G401 (cell line): Measurements from ENCODE around the gene GCNT1. TPM values are rescaled to one million over a fixed set of nuclear protein-coding genes. Genes with fewer than 3 reads are reported as not detected.
"Not testable (repeated sequence)": the region's sequence is repeated elsewhere in the genome, so short reads cannot be mapped to it uniquely, and the experiment has no call there.

Experiments used
- DNase-seq: peaks from one replicate; pipeline ENCODE4 v3.0.0-alpha.2; 2015; ENCODE audit warnings: low spot score
- in situ Hi-C: cut with HindIII; loops from 2 replicates; pipeline ENCODE4 v1.10.0; 2016; ENCODE audit warnings: low sequenced_read_pairs, mixed read lengths
- total RNA-seq: library from RNA; depleted of rRNA; stranded (reverse); fragments of >200 nt; shearing (Covaris generic); gene quantifications from 2 replicates; pipeline ENCODE4 v1.2.3, GENCODE V29; 2014; rRNA removed

The GCNT1 gene
- 0.43 and 1.5 TPM in 2 replicates for total RNA-seq

DNA sequence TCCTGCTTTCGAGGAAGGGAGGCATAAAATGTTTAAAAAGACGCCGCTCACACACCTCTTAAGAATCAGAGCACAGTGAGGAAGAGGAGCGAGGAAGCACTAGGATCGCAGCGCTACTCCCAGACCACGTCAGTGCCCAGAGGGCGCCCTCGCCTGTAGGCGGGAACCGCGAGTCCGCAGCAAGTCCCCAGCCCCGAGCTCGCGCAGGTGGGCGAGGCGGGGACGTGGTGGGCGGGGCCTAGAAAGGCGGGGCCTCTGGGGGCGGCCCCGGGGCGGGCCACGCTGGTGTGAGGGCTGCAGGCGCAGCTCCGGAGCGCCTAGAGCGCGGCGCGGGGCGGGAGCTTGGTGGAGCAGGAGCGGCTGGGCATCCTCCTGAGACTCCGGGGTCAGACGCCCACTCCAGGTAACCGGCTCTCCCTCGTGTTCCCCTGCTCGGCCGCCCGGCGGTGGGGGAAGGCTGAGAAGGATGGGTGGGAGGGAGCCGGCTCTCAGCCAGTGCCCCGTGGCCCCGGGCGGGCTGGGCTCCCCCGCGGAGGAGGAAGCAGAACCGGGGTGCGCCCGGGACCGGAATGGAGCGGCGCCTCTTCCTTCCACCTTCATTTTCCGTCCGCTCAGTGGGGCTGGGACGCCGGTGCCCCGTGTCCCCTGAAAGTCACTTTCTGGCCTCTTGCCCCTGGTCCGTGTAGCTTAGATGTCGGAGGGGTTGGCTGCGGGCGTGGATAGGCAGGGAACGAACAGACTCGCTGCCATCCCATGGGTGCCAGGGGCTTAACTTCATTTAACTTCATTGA is at the start of gene GCNT1:
GCNT1 (plus strand) TSS at position 280 of the 791 bp plus-strand sequence. CDS start 43,200 bp downstream, outside the sequence.
- in situ Hi-C loops = no loop called here
- DNase-seq = peak; percentile 86

DNA sequence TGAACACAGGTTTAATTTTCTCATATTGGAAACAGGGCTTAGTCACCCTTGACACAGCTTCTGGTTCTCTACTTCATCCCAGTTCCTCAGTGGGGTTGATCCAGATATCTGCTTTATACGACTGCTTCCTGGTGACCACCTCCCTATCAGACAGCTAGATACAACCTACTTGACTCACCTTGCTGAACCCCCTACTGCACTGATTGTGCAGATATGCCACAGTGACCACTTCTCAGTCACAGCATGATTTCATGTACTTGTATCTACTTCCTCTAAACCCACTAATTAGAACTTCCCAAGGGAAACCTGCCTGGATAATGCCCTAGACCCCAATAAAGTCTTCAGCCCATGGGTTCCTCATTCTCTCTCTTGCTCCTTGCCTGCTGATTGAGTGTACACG is 46.3 kb upstream of the GCNT1 start:
- in situ Hi-C loops = no loop called here

DNA sequence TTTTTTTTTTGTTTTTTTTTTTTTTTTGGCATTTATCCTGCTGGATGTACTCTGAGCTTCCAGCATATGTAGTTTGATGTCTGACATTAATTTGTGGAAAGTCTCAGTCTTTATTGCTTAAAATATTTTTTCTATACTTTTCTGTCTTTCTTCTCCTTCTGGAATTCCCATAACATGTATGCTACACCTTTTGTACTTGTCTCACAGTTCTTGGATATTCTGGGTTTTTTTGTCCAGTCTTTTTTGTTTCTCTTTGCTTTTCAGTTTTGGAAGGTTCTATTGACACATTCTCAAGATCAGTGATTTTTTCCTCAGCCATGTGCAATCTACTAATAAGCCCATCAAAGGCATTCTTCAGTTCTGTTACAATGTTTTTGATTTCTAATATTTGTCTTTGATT is 45.3 kb upstream of the GCNT1 start:
- in situ Hi-C loops = no loop called here
- DNase-seq = no peak

More for the DNA sequence above, 46.3 kb upstream of the GCNT1 start:
- no peak for DNase-seq

DNA sequence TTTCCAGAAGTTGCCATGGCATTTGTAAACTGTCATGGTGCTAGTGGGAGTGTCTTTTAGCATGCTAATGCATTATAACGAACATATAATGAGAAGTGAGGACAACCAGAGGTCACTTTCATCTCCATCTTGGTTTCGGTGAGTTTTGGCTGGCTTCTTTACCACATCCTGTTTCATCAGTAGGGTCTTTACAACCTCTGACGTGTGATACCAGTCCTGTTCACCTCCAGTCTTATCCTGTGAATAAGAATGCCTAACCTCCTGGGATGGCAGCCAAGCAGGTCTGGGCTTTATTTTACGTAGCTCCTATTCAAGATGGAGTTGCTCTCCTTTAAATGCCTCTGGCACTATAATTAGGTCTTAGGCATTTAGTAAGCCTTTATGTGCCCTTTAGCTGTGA is 44.3 kb upstream of the GCNT1 start:
- in situ Hi-C loops = no loop called here
- no peak for DNase-seq

DNA sequence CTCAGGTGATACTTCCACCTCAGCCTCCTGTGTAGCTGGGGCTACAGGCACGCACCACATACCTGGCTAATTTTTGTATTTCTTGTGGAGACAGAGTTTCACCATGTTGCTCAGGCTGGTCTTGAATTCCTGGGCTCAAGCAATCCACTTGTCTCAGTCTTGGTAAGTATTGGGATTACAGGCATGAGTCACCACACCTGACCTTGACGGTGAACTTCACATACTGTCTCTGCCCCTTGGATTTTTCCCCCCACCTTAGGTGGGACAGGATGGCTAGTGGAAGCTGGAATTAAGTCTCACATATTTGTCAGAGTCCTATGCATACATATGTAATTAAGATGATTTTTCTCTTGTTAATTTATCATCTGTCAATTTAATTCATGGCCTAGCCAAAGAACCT is 43.8 kb upstream of the GCNT1 start:
- no peak for DNase-seq
- in situ Hi-C loops = no loop called here

DNA sequence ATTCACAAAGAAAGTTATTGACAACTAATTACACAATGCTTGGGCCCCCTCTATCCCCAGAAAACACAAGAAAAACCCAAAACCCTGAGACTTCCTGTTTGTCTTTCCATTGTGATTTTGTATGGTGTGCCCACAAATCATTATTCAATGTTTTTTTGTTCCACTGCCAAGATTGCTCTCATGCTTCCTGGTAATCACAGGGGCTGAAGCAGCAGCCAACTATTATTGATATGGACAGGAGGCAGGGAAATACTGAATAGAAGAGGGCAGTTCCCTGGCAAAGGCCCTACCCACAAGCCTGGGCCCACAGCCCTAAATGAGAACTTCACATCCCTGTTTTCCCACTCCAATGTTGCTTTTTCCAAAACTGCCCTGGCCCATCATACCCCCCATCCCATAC is 43.3 kb upstream of the GCNT1 start:
- in situ Hi-C loops = no loop called here

DNA sequence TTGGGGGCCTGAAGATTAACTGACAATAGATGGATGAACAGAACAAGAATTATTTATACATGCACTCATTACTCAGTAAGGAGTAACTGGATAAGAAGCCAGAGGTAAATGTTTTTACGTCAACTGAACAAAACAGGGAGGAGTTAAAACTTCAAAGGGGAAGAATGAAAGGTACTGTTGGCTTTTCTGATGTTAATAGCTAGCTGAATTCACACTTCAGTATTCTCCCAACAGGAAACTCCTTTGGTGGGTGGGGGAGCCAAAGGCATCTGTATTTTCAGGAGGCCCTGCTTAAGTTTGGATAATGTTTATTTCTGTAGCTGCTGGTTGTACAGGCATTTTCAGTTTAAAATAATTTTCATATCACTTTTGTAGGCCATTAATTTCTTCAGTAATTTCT is 41.6 kb upstream of the GCNT1 start:
- in situ Hi-C loops = no loop called here
- no peak for DNase-seq

More for the DNA sequence above, 43.3 kb upstream of the GCNT1 start:
- DNase-seq = no peak

DNA sequence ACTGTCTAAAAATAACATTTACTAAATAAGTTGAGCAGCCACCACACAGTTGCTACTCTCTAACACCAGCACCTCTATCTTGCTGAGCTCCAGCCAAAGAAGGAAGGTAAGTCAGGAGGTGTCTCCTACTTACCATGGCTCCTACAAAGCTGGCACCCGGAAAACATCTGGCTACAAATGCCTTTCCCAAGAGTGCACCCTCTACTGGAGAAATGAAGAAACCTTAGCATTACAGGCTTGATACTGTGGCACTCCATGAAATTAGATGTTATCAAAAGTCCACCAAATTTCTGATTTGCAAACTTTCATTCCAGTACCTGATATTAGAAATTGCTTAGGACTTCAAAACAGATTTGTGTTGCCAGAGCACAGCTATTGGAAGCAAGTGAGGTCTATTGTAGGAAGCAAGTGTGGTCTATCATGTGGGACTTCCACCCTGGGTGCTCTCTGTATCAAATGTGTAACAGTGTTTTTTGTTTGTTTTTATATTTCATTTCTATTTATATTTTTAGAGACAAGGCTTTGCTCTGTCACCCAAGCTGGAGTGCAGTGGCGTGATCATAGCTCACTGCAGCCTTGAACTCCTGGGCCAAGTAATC is 39.1 kb upstream of the GCNT1 start:
- DNase-seq = no peak
- in situ Hi-C loops = no loop called here

DNA sequence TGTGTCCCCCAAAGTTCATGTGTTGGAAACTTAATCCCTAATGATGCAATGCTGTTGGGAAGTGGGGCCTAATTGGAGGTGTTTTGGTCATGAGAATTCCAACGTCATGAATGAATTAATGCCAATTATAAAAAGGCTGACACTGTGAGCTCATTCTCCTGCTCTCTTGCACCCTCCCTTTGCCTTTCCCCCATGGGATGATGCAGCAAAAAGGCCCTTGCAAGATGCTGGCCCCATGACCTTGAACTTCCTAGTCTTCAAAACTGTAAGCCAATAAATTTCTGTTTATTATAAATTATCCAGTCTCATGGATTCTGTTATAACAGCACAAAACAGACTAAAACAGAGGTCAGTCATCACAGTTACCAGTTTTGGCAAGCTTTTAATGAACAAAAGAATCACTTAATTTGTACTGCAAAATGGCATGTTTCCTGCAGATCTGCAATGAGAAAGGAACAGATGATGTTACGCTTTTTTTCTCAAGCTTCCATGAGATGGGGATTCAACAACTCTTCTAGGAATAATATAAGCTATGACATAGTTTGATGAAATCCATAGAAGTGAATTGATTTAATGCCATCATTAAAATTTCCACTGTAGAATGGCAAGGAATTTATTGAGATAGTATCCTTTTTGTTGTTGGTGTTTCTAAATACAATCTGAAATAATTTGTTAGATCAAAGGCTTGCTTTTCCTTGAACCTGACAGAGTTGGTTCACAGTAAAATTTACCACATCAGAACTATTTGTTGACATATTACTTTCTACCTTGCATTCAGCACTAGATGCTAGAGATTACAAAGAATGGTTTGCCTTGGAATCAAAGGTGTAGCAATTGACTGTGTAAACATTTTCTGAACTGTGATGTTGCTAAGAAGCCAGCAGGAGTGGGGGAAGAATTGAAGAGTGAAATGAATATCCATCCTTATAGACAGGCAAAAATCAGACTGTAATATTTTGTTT is 35.5 kb upstream of the GCNT1 start:
- in situ Hi-C loops = no loop called here
- DNase-seq = no peak

DNA sequence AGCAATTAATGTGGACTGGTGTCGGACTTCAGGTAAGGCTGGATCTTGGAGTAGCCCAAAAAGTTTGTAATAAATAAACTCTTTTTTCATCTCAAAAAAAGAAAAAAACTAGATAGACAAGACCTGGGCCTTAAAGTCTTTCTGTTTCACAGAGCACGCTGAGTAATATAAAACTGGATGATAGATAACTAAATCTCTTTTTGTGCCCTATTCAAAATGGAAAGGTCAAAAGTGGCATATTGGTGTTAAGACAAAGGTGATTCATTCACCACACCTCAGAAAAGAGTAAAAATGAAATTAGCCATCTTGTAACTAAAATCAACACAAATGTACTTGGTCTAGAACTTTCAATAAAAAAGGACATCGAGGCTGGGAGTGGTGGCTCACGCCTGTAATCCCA is 34.5 kb upstream of the GCNT1 start:
- in situ Hi-C loops = no loop called here
- DNase-seq = no peak

DNA sequence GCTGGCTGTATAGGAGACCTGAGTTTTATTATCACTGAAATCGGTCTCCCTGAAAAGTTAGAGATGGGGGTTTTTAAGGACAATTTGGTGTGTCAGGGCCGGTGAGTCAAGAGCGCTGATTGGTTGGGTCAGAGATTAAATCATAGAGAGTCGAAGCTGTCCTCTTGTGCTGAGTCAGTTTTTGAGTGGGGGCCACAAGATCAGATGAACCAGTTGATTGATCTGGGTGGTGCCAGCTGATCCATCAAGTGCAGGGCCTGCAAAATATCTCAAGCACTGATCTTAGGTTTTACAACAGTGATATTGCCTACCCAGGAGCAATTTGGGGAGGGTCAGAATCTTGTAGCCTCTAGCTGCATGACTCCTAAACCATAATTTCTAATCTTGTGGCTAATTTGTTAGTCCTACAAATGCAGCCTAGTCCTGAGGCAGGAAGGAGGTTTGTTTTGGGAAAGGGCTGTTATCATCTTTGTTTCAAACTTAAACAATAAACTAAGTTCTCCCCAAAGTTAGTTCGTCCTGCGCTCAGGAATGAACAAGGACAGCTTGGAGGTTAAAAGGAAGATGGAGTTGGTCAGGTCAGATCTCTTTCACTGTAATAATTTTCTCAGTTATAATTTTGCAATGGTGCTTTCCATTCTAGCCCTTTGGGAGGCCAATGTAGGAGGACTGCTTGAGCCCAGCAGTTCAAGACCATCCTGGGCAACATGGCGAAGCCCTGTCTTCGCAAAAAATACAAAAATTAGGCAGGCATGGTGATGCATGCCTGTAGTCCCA is 33.1 kb upstream of the GCNT1 start:
- no peak for DNase-seq
- in situ Hi-C loops = no loop called here

DNA sequence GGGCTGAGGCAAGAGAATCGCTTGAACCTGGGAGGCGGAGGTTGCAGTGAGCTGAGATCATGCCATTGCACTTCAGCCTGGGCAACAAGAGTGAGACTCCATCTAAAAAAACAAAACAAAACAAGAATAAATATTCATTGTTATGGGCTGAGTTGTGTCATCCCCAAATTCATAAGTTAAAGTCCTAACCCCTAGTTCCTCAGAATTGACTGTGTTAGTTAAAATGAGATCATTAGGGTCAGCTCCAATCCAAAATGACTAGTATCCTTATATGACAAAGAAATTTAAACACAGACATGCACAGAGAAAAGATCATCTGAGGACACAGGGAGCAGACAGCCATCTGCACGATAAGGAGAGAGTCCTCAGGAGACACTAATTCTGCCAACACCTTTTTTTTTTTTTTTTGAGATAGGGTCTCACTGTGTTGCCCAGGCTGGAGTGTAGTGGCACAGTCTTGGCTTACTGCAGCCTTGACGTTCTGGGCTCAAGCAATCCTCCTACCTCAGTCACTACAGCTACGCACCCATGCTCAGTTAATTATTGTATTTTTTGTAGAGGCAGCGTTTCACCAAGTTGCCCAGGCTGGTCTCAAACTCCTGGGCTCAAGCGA is 32.1 kb upstream of the GCNT1 start:
- in situ Hi-C loops = no loop called here
- no peak for DNase-seq

DNA sequence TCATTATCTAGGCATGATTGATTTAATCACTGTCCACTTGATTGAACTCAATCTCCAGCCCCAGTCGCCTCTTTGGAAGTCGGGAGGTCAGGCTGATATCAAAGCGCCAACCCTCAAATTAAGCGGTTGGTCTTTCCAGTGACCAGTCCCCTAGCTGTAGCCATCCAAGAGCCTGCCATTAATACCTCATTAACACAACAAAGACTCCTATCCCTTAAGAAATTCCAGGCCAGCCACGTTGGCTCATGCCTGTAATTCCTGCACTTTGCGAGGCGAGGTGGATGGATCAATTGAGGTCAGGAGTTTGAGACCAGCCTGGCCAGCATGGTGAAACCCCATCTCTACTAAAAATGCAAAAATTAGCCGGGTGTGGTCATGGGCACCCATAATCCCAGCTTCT is 27.4 kb upstream of the GCNT1 start:
- DNase-seq = no peak

DNA sequence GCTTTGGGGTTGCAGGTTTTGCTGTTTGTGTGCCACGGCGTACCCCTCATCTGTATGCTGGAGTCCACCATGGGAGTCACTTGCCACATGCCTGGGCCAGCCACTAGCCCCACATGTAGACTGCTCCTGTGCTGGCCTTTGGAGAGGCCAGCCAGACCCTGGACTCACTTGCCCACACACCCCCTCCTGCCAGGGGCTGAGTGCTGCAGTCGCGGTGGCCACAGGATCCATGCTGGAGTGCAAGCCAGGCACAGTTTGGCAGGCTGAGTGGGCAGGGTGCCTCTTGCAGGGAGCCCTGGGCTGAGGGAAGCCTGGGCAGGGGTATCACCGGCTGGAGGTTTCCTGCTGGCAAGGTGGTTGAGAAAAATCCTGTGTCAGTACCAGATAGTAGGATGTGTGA is 25.6 kb upstream of the GCNT1 start:
- in situ Hi-C loops = no loop called here

More for the DNA sequence above, 27.4 kb upstream of the GCNT1 start:
- in situ Hi-C loops = no loop called here

DNA sequence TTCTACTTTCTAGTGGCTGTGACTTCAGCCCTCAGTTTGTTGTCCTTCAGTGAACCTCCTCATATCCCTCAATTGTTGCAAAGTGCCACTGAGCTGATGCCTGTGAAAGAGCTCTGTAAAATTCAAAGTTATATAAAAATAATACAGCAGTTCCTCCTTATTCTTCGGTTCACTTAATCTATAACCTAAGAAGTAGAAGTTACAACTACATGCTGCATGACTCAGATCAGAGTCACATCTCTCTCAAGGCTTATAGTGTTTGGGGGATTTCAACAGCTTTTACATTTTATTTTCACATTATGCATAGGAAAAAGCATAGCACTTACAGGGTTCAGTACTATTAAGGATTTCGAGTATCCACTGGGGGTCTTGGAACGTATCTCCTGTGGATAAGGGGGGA is 25.1 kb upstream of the GCNT1 start:
- in situ Hi-C loops = no loop called here
- DNase-seq = no peak

More for the DNA sequence above, 25.6 kb upstream of the GCNT1 start:
- DNase-seq = no peak

DNA sequence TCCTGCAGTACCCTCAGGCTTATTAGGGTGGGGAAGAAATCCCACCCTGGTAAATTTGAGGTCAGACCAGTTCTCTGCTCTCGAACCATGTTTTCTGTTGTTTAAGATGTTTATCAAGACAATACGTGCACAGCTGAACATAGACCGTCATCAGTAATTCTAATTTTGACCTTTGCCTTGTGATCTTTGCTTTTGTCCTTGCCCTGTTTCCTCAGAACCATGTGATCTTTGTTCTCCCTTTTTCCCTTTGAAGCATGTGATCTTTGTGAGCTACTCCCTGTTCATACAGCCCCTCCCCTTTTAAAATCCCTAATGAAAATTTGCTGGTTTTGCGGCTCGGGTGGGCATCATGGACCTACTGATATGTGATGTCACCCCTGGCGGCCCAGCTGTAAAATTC is 24.1 kb upstream of the GCNT1 start:
- in situ Hi-C loops, DNase-seq: not testable (repeated sequence)

DNA sequence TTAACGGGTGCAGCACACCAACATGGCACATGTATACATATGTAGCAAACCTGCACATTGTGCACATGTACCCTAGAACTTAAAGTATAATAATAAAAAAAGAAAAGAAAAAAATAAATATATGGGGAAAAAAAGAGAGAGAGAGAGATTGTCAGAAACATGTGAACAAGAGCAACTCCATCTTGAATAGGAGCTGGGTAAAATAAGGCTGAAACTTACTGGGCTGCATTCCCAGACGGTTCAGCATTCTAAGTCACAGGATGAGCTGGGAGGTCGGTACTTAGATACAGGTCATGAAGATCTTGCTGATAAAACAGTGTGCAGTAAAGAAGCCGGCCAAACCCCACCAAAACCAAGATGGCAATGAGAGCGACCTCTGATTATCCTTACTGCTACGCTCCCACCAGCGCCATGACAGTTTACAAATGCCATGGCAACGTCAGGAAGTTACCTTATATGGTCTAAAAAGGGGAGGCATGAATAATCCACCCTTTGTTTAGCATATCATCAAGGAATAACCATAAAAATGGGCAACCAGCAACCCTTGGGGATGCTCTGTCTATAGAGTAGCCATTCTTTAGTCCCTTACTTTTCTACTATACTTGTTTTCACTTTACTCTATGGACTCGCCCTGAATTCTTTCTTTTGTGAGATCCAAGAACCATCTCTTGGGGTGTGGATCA is 21.8 kb upstream of the GCNT1 start:
- in situ Hi-C loops, DNase-seq: not testable (repeated sequence)
